Activated naive CD4-positive, alpha-beta T cell treated with anti-CD3 and anti-CD28 coated beads, Interleukin-2, amount 50 U/mL, for 16 hours (primary cell): Measurements from ENCODE around the gene AFP.
"Not testable (repeated sequence)": the region's sequence is repeated elsewhere in the genome, so short reads cannot be mapped to it uniquely, and the experiment has no call there.

Experiments
- DNase-seq: peaks from one replicate; pipeline ENCODE4 v3.0.0-alpha.2; 2020

Gene AFP

GRCh38 chr4:73435984-73436383 is at the start of gene AFP:
Gene AFP (plus strand): TSS chr4:73436221. CDS start chr4:73436263, 42 bp downstream.
- DNase-seq = no peak

GRCh38 chr4:73387552-73387951 is 48.5 kb upstream of the AFP start:
- no peak for DNase-seq

GRCh38 chr4:73388887-73389286 is 47.1 kb upstream of the AFP start:
- DNase-seq = no peak

- DNase-seq = not testable (repeated sequence)
Observed at GRCh38 chr4:73389663-73390062, 46.4 kb upstream of the AFP start.

- DNase-seq = no peak
Observed at GRCh38 chr4:73391774-73392173, 44.2 kb upstream of the AFP start.

GRCh38 chr4:73392936-73393335 is 43.1 kb upstream of the AFP start:
- no peak for DNase-seq

GRCh38 chr4:73396304-73396703 is 39.7 kb upstream of the AFP start:
- DNase-seq = no peak

- DNase-seq = no peak
Observed at GRCh38 chr4:73396993-73397972, 38.7 kb upstream of the AFP start.

- DNase-seq = no peak
Observed at GRCh38 chr4:73401412-73401811, 34.6 kb upstream of the AFP start.

- DNase-seq = no peak
Observed at GRCh38 chr4:73404042-73404441, 32.0 kb upstream of the AFP start, which contains the start of gene ALB. Gene ALB (plus strand): TSS chr4:73404287. CDS start chr4:73404328, 41 bp downstream.

- no peak for DNase-seq
Observed at GRCh38 chr4:73404457-73404856, 31.6 kb upstream of the AFP start.

GRCh38 chr4:73405138-73405537 is 30.9 kb upstream of the AFP start:
- DNase-seq = no peak

GRCh38 chr4:73406548-73406875 is 29.5 kb upstream of the AFP start:
- DNase-seq = no peak

- no peak for DNase-seq
Observed at GRCh38 chr4:73407227-73407673, 28.8 kb upstream of the AFP start.

- no peak for DNase-seq
Observed at GRCh38 chr4:73408181-73408867, 27.7 kb upstream of the AFP start.

- no peak for DNase-seq
Observed at GRCh38 chr4:73409012-73409862, 26.8 kb upstream of the AFP start.

- no peak for DNase-seq
Observed at GRCh38 chr4:73409978-73410548, 26.0 kb upstream of the AFP start.

GRCh38 chr4:73410916-73411730 is 24.9 kb upstream of the AFP start:
- DNase-seq = no peak

- no peak for DNase-seq
Observed at GRCh38 chr4:73411731-73412414, 24.1 kb upstream of the AFP start.

- no peak for DNase-seq
Observed at GRCh38 chr4:73413294-73413755, 22.7 kb upstream of the AFP start.

GRCh38 chr4:73414936-73415271 is 21.1 kb upstream of the AFP start:
- no peak for DNase-seq
